MCF 10A (cell line): ENCODE results near the gene SLC39A3. TPM values are rescaled to one million over a fixed set of nuclear protein-coding genes. Genes with fewer than 3 reads are reported as not detected.

Source experiments
- BruUV-seq: library from RNA; stranded (reverse); fragments of 400-500 nt; replicated peaks from 2 replicates; lab custom pipeline; 2021; lab: Mats Ljungman, UMichigan
- CTCF ChIA-PET: fragments of 300-600 bp; sonication (Branson Sonifier 250); formaldehyde crosslinking; extraction: SDS; loops from one replicate; lab custom pipeline; 2021; ENCODE audit warnings: antibody characterized with exemption, inconsistent platforms; lab: Yijun Ruan, JAX
- POLR2A ChIA-PET: fragments of 300-600, 350-650 bp; sonication (Branson Sonifier 250); formaldehyde crosslinking; extraction: SDS; loops from one replicate; lab custom pipeline; 2020; ENCODE audit warnings: antibody characterized with exemption, inconsistent platforms; lab: Yijun Ruan, JAX
- DNase-seq: peaks from one replicate; pipeline ENCODE4 v3.0.0-alpha.2; 2018; ENCODE audit not compliant: unreplicated experiment
- H3K27ac Mint-ChIP-seq: one replicate; pipeline ENCODE4 v1.8.0; 2022; ENCODE audit warnings: mild to moderate bottlenecking, low read depth, mixed read lengths; ENCODE audit not compliant: unreplicated experiment
- H3K27me3 Mint-ChIP-seq: one replicate; pipeline ENCODE4 v1.8.0; 2022; ENCODE audit warnings: mixed read lengths; ENCODE audit not compliant: insufficient read depth, unreplicated experiment
- H3K36me3 Mint-ChIP-seq: one replicate; pipeline ENCODE4 v1.8.0; 2022; ENCODE audit warnings: mild to moderate bottlenecking, moderate library complexity, mixed read lengths; ENCODE audit not compliant: insufficient read depth, unreplicated experiment
- H3K4me1 Mint-ChIP-seq: one replicate; pipeline ENCODE4 v1.8.0; 2022; ENCODE audit warnings: mixed read lengths; ENCODE audit not compliant: insufficient read depth, unreplicated experiment
- H3K4me3 Mint-ChIP-seq: one replicate; pipeline ENCODE4 v1.8.0; 2022; ENCODE audit warnings: mild to moderate bottlenecking, moderate library complexity, mixed read lengths; ENCODE audit not compliant: unreplicated experiment
- H3K9me3 Mint-ChIP-seq: one replicate; pipeline ENCODE4 v1.8.0; 2022; ENCODE audit warnings: mixed read lengths; ENCODE audit not compliant: unreplicated experiment
- intact Hi-C: fragments of 100-400 bp; cut with micrococcal nuclease; formaldehyde crosslinking; loops from 2 replicates; pipeline ENCODE4 v1.14.1; 2022
- total RNA-seq: library from RNA; stranded (reverse); gene quantifications from 2 replicates; pipeline ENCODE4 v1.2.3, GENCODE V29; 2022
- TF ChIP-seq, protein P1 (sequence below): fragments of 200-600 bp; IDR thresholded peaks from one replicate; pipeline ENCODE4 v1.8.0; 2022; ENCODE audit warnings: antibody characterized with exemption, mild to moderate bottlenecking; ENCODE audit not compliant: unreplicated experiment

SLC39A3 gene
- total RNA-seq, 1 experiment from 2014 or later, result 21.3 TPM

DNA sequence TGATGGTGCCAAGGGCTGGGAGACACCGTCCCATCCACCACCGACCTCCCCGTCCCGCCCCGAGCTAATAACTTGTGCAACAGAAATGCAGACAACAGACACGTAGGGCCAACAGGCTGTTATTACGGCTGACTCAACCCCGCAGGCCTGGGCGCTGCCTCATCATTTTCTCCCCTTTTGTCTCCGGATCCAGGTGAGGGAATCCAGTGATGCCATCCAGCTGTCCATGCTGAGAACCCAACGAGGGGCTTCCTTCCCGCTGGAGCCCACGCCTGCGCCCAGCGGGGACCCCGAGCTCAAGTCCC is 12.2 kb downstream of the SLC39A3 start:
- peak; percentile 33 for DNase-seq

DNA sequence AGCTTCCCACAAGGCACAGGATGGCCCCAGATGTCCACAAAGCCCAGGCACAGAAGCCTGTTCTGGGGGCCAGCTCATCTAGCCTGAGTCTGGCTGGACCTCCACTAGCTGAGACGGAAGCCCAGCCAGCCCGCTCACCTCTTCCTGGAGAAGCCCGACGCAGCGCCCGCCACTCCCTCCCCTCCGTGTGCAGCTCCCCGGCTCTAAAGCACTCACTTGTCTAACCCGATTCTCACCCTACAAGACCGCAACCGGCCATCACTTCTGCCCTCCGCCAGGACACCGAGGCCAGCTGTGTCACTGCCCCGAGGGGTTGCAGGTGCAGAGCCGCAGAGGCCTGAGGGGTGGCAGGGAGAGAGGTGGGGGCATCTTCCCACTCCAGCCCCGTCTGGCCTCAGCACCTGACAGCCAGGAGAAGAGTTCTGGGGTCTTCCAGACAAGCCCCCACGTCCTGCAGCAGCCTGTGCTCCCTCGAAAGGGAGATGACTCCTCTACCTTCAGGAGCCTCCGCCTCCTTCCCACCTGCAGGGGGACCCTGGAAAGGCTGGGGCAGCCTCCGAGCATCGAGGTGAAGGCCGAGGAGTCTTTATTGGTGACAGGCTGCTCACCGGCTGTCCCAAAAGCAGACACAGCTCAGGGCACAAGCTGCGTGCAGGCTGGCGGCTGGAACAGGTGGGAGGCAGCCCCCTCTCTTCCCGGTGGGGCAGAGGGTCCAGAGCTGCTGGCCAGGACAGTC is 12.7 kb downstream of the SLC39A3 start:
- POLR2A ChIA-PET, result interaction anchor here (1.1 to 1.5 kb wide), 3 partner anchors 12 to 116 kb away, joined by 3 to 4 read pairs (median 4); partner anchors contain the start of gene SGTA
- BruUV-seq, result no TSS peak

More for the DNA sequence above, 12.2 kb downstream of the SLC39A3 start:
- H3K4me3 Mint-ChIP-seq, result no peak overlapping the region
- intact Hi-C loops, result no loop called here
- ChIA-PET POLR2A (interaction anchor here (1.1 to 1.5 kb wide), 3 partner anchors 11 to 115 kb away, joined by 3 to 4 read pairs (median 4); partner anchors contain the start of gene SGTA), CTCF (interaction anchor here (0.7 to 0.8 kb wide), 2 partner anchors 24 to 78 kb away, joined by 3 to 5 read pairs; no protein-coding TSS in a partner anchor)
- H3K27me3 Mint-ChIP-seq, result no peaks in the 10 kb centered on the region
- peaks cover 11% of the 10 kb centered on the region for H3K4me1 Mint-ChIP-seq
- peaks cover 5% of the 10 kb centered on the region for H3K36me3 Mint-ChIP-seq
- no peak overlapping the region for H3K27ac Mint-ChIP-seq
- BruUV-seq, result no TSS peak
- H3K9me3 Mint-ChIP-seq, result no peaks in the 10 kb centered on the region
- TF ChIP-seq, protein P1, sequence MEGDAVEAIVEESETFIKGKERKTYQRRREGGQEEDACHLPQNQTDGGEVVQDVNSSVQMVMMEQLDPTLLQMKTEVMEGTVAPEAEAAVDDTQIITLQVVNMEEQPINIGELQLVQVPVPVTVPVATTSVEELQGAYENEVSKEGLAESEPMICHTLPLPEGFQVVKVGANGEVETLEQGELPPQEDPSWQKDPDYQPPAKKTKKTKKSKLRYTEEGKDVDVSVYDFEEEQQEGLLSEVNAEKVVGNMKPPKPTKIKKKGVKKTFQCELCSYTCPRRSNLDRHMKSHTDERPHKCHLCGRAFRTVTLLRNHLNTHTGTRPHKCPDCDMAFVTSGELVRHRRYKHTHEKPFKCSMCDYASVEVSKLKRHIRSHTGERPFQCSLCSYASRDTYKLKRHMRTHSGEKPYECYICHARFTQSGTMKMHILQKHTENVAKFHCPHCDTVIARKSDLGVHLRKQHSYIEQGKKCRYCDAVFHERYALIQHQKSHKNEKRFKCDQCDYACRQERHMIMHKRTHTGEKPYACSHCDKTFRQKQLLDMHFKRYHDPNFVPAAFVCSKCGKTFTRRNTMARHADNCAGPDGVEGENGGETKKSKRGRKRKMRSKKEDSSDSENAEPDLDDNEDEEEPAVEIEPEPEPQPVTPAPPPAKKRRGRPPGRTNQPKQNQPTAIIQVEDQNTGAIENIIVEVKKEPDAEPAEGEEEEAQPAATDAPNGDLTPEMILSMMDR, result no peak

DNA sequence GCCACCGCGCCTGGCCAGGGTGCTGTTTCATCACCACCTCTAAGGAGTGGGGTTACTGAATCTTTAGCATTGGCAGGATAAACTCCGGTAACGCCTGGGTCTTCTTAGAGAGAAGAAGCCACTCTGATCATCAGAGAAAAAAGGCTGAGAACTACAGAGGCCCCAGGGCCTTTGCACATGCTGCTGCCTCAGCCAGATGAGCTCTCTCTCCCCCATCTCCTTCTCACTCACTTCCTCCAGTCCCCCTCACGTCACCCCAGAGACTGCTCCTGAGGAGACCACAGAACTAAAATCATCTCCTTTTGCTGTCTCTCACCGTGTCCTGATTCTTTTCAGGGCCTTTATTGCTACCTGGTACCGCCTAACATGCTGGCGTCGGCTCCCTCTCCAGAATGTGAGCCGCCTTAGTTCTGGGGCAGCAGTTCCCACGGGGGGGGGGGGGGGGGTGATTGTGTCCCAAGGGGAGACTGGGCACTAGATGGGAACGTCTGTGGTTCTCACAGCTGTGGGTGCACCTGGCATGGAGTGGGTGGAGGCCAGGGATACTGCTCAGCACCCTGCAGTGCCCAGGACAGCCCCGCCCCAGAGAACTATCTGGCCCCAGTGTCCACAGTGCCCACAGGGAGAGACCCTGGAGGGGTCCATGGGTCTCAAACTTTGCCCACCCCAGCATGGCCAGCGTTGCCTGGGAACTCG is 13.5 kb downstream of the SLC39A3 start:
- peaks cover 11% of the 10 kb centered on the region for H3K4me1 Mint-ChIP-seq
- ChIA-PET CTCF (interaction anchor here (0.8 kb wide), 1 partner anchor 22 kb away, joined by 5 read pairs; no protein-coding TSS in a partner anchor), POLR2A (interaction anchor here (0.6 to 1.5 kb wide), 2 partner anchors 13 kb away, joined by 3 to 4 read pairs; no protein-coding TSS in a partner anchor)
- DNase-seq, result no peak
- no peak overlapping the region for H3K27ac Mint-ChIP-seq
- BruUV-seq, result no TSS peak
- H3K27me3 Mint-ChIP-seq, result no peaks in the 10 kb centered on the region
- H3K4me3 Mint-ChIP-seq, result no peak overlapping the region
- peaks cover 5% of the 10 kb centered on the region for H3K36me3 Mint-ChIP-seq
- no peaks in the 10 kb centered on the region for H3K9me3 Mint-ChIP-seq
- intact Hi-C loops, result no loop called here
- TF ChIP-seq, protein P1, result no peak

More for the DNA sequence above, 12.7 kb downstream of the SLC39A3 start:
- no peaks in the 10 kb centered on the region for H3K9me3 Mint-ChIP-seq
- no peak overlapping the region for H3K27ac Mint-ChIP-seq
- peaks cover 5% of the 10 kb centered on the region for H3K36me3 Mint-ChIP-seq
- H3K27me3 Mint-ChIP-seq, result no peaks in the 10 kb centered on the region
- peaks cover 11% of the 10 kb centered on the region for H3K4me1 Mint-ChIP-seq
- TF ChIP-seq, protein P1, result no peak
- DNase-seq, result no peak
- no peak overlapping the region for H3K4me3 Mint-ChIP-seq
- CTCF ChIA-PET, result interaction anchor here (0.7 to 0.8 kb wide), 2 partner anchors 24 to 78 kb away, joined by 3 to 5 read pairs; no protein-coding TSS in a partner anchor
- intact Hi-C loops, result no loop called here

DNA sequence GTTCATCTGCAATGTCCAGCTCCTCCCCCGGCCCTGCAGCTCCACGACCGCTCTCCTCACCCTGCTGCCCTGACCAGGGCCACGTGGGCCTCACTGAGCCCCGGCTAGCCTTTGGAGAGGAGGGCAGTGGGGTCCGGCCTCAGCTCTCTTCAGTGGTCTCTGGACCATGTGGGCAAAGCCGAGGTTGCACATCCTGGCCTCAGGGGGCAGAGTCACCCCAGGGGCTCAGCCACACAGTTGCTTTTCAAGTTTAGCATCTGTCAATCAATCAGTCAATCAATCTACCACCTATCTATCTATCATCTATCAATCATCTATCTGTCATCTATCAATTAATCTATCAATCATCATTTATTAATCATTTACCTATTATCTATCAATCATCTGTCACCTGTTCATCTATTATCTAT is 15.7 kb downstream of the SLC39A3 start:
- ChIA-PET POLR2A (interaction anchor here (1.1 kb wide), 1 partner anchor 12 kb away, joined by 3 read pairs; no protein-coding TSS in a partner anchor), CTCF (interaction anchor here (0.7 kb wide), 1 partner anchor 76 kb away, joined by 4 read pairs; no protein-coding TSS in a partner anchor)
- Mint-ChIP-seq H3K4me1 (peaks cover 11% of the 10 kb centered on the region), H3K27me3 (no peaks in the 10 kb centered on the region), H3K27ac (no peak overlapping the region), H3K36me3 (peaks cover 5% of the 10 kb centered on the region), H3K9me3 (no peaks in the 10 kb centered on the region), H3K4me3 (no peak overlapping the region)
- intact Hi-C loops, result no loop called here
- DNase-seq, result no peak
- BruUV-seq, result no TSS peak
- TF ChIP-seq, protein P1, result no peak
